ENCODE results near the gene PIEZO2. TPM values are rescaled to one million over a fixed set of nuclear protein-coding genes. Genes with fewer than 3 reads are reported as not detected.

Gene PIEZO2
- total RNA-seq, 4 donors from 2014 or later, result 2.1 to 7.4 (median 2.5) TPM; not detected in 1

DNA sequence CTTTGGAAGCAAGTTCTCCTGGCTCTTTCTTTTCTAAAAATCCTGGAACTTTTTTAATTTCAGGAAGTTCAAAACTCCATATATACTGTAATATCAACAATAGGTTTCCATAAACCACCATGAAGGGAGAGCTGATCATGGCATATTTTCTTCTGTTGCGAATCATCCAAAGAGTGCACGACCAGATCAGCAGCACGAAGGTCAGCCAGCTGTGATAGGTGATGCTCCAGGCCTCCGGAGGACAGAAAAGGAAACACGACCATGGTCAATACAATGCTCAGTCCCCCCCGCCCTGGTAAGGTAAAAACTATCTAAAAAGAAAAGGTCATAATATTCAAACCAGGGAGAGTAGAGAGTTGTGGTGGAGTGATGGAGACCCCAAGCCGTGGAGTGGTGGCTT, 354.6 kb downstream of the PIEZO2 start:
- Histone ChIP-seq H3K4me3 (no peak overlapping the region), H3K27ac (no peak overlapping the region), H3K36me3 (no peaks in the 10 kb centered on the region), H3K4me1 (peaks cover 0 to 10% (median 6%) of the 10 kb centered on the region in 3 donors), H3K27me3 (no peaks in the 10 kb centered on the region), H3K9me3 (no peaks in the 10 kb centered on the region)
- no peak for TF ChIP-seq POLR2A (IDR thresholded peaks at IDR 0.05)
- TF ChIP-seq, protein P1, sequence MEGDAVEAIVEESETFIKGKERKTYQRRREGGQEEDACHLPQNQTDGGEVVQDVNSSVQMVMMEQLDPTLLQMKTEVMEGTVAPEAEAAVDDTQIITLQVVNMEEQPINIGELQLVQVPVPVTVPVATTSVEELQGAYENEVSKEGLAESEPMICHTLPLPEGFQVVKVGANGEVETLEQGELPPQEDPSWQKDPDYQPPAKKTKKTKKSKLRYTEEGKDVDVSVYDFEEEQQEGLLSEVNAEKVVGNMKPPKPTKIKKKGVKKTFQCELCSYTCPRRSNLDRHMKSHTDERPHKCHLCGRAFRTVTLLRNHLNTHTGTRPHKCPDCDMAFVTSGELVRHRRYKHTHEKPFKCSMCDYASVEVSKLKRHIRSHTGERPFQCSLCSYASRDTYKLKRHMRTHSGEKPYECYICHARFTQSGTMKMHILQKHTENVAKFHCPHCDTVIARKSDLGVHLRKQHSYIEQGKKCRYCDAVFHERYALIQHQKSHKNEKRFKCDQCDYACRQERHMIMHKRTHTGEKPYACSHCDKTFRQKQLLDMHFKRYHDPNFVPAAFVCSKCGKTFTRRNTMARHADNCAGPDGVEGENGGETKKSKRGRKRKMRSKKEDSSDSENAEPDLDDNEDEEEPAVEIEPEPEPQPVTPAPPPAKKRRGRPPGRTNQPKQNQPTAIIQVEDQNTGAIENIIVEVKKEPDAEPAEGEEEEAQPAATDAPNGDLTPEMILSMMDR (IDR thresholded peaks at IDR 0.05), result no peak
- intact Hi-C loops (cut with DNase I), result no loop called here
- WGBS, 2 donors, result 77 to 78% methylated on average over 7 of the region's 7 CpGs
- no peak for DNase-seq

DNA sequence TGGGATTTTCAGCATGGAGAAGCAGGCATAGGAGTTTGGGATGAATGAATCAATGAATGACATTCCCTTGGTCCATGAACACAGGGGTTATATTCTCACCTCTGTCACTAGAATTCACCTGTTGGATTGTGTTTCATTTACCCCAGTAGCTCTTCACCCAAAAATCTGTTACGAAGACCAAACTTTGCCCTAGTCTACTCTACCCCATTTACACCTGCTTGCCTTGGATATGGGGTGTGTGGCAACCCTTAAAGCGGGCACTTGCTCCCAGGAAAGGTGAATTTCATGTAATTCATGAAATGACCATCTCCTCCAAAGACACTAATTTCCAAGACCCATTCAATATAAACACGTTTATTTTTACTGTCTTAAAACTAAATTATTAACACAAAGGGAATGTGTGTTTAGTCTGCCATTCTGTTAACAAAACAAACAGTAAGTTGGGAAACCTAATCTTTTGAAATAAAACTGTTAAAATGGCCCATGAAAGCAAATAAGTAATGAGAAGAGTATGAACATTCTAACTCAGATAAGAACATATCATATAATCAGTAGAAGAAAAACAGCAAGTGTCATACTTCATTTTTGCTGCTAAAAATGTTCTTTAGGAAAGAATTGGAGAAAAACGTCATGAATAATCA, 355.5 kb downstream of the PIEZO2 start:
- H3K27me3 ChIP-seq, result no peaks in the 10 kb centered on the region
- 25 to 57% methylated on average over 2 to 4 of the region's 4 CpGs for WGBS, 2 donors
- no peaks in the 10 kb centered on the region for H3K9me3 ChIP-seq
- no peak overlapping the region for H3K4me3 ChIP-seq
- peaks cover 0 to 5% (median 2%) of the 10 kb centered on the region in 3 donors for H3K4me1 ChIP-seq
- H3K27ac ChIP-seq, result no peak overlapping the region
- TF ChIP-seq, protein P1 (IDR thresholded peaks at IDR 0.05), result no peak
- no peak for TF ChIP-seq POLR2A (IDR thresholded peaks at IDR 0.05)
- intact Hi-C loops (cut with DNase I), result no loop called here
- no peaks in the 10 kb centered on the region for H3K36me3 ChIP-seq
- no peak for DNase-seq

DNA sequence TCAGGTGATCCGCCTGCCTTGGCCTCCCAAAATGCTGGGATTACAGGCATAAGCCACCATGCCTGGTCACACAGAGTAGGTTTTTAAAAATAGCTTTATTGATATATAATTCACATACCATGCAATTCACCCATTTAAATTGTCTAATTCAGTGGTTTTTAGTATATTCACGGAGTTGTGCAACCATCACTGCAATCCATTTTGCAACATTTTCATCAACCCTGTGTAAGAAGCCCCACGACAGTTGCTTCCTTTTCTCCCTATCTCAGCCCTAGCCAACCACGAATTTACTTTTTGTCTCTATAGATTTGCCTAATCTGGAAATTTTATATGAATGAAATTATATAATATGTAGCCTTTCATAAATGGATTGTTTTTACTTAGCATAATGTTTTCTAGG, 357.2 kb downstream of the PIEZO2 start:
- no peak for DNase-seq
- intact Hi-C loops (cut with DNase I), result no loop called here
- H3K27ac ChIP-seq, result no peak overlapping the region
- no peaks in the 10 kb centered on the region for H3K27me3 ChIP-seq
- 64 to 77% methylated on average over 4 of the region's 4 CpGs for WGBS, 2 donors
- no peaks in the 10 kb centered on the region for H3K9me3 ChIP-seq
- TF ChIP-seq POLR2A (IDR thresholded peaks at IDR 0.05), result no peak
- TF ChIP-seq, protein P1 (IDR thresholded peaks at IDR 0.05), result no peak
- no peak overlapping the region for H3K4me3 ChIP-seq
- H3K4me1 ChIP-seq, result no peaks in the 10 kb centered on the region
- H3K36me3 ChIP-seq, result no peaks in the 10 kb centered on the region

DNA sequence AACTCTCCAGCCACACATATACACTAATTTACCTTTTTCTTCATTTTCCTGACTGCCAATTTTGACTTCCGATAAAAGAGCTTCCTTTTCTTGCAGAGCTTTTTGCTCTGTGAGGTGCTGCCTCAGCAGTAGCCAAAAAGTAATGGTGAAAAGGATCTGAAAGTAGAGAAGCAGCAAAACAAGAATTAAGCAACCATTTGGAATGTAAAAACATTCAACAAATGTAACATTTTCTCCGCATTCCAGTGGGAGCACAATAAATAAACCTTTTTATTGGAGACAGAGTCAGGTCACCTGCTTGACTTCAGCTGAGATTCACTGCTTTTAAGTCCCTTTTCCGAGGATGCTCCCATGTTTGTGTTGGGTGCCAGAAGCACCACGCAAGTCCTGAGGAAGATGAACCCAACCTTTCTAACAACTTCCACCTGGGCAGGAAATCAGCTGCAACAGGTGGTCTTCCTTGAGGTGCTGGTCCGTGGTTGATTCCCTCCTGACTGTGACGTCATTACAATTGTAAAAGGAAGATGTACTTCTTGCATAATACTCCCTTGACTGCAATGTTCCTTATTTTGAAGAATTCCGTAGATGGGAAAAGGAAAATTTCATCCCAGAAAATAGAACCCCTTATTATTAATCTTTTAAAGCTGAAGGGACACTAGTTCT, 358.1 kb downstream of the PIEZO2 start:
- H3K27ac ChIP-seq, result no peak overlapping the region
- no peaks in the 10 kb centered on the region for H3K4me1 ChIP-seq
- DNase-seq, result no peak
- H3K36me3 ChIP-seq, result no peaks in the 10 kb centered on the region
- TF ChIP-seq POLR2A (IDR thresholded peaks at IDR 0.05), result no peak
- TF ChIP-seq, protein P1 (IDR thresholded peaks at IDR 0.05), result no peak
- no peaks in the 10 kb centered on the region for H3K9me3 ChIP-seq
- no peaks in the 10 kb centered on the region for H3K27me3 ChIP-seq
- intact Hi-C loops (cut with DNase I), result no loop called here
- 53 to 71% methylated on average over 7 of the region's 7 CpGs for WGBS, 2 donors
- no peak overlapping the region for H3K4me3 ChIP-seq

DNA sequence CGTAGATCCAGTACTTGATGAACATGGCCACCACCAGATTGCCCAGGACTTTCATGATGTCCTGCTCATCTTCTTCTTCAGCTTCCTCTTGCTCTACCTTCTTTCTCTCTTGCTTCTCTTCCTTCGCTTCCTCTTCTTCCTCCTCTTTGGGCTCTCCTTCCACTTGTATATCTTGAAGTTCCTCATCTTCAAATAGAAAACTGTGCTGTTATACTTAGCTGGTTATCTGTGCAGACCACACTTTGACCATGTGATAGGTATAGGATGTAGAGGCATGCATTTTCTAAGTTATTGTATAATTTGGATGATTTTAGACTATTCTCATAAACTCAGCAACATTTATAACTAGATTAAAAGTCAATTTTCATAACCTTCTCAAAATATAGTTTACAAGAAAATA, 360.2 kb downstream of the PIEZO2 start:
- no peak overlapping the region for H3K27ac ChIP-seq
- no peak for DNase-seq
- H3K27me3 ChIP-seq, result no peaks in the 10 kb centered on the region
- no peaks in the 10 kb centered on the region for H3K9me3 ChIP-seq
- no peaks in the 10 kb centered on the region for H3K36me3 ChIP-seq
- no peak overlapping the region for H3K4me3 ChIP-seq
- no peak for TF ChIP-seq POLR2A (IDR thresholded peaks at IDR 0.05)
- TF ChIP-seq, protein P1 (IDR thresholded peaks at IDR 0.05), result no peak
- intact Hi-C loops (cut with DNase I), result no loop called here
- H3K4me1 ChIP-seq, result no peaks in the 10 kb centered on the region
- WGBS, 2 donors, result 82 to 90% methylated on average over 2 of the region's 2 CpGs

All from esophagus squamous epithelium (tissue), 5 donors.